IPS DF 19.7 (cell line): Measurements from ENCODE around the gene HOMER3.
A peak's percentile ranks its signal among the peaks of the same experiment; 100 is the strongest.

Experiments
- DNase-seq: peaks from one replicate; pipeline ENCODE4 v3.0.0-alpha.2; 2013; ENCODE audit warnings: low read depth, low spot score

Gene HOMER3

GRCh38 chr19:18940769-18941627 lies at the start of gene HOMER3:
Gene HOMER3, minus strand, starts transcription at chr19:18941217. Its CDS starts 2,235 bp downstream, at chr19:18938982.
- DNase-seq, result no peak

- DNase-seq, result no peak
Observed at GRCh38 chr19:18990128-18990708, 49.2 kb upstream of the HOMER3 start.

GRCh38 chr19:18989316-18989715 lies 48.3 kb upstream of the HOMER3 start:
- DNase-seq, result no peak

- no peak for DNase-seq
Observed at GRCh38 chr19:18987456-18987855, 46.4 kb upstream of the HOMER3 start.

- DNase-seq, result no peak
Observed at GRCh38 chr19:18985257-18985656, 44.2 kb upstream of the HOMER3 start.

GRCh38 chr19:18984251-18984650 lies 43.2 kb upstream of the HOMER3 start:
- DNase-seq, result no peak

GRCh38 chr19:18982669-18983068 lies 41.7 kb upstream of the HOMER3 start:
- DNase-seq, result no peak

GRCh38 chr19:18980432-18981020 lies 39.5 kb upstream of the HOMER3 start:
- no peak for DNase-seq

GRCh38 chr19:18978616-18979015 lies 37.6 kb upstream of the HOMER3 start:
- DNase-seq, result no peak

GRCh38 chr19:18975869-18976268 lies 34.9 kb upstream of the HOMER3 start:
- no peak for DNase-seq

- no peak for DNase-seq
Observed at GRCh38 chr19:18975011-18975410, 34.0 kb upstream of the HOMER3 start.

- no peak for DNase-seq
Observed at GRCh38 chr19:18972851-18973250, 31.8 kb upstream of the HOMER3 start.

GRCh38 chr19:18972301-18972811 lies 31.3 kb upstream of the HOMER3 start:
- DNase-seq, result no peak

- DNase-seq, result no peak
Observed at GRCh38 chr19:18969931-18970659, 29.1 kb upstream of the HOMER3 start.

- no peak for DNase-seq
Observed at GRCh38 chr19:18967358-18968146, 26.5 kb upstream of the HOMER3 start.

- DNase-seq, result peak; percentile 63
Observed at GRCh38 chr19:18966307-18966706, 25.3 kb upstream of the HOMER3 start.

GRCh38 chr19:18964121-18964520 lies 23.1 kb upstream of the HOMER3 start:
- DNase-seq, result no peak

GRCh38 chr19:18961767-18962620 lies 21.0 kb upstream of the HOMER3 start:
- DNase-seq, result peak; percentile 88

- DNase-seq, result no peak
Observed at GRCh38 chr19:18960370-18960769, 19.4 kb upstream of the HOMER3 start.

- no peak for DNase-seq
Observed at GRCh38 chr19:18955042-18955441, 14.0 kb upstream of the HOMER3 start.
